HEK293T (cell line): ENCODE data around the gene PITPNC1.

ENCODE experiments used
- BHLHE40 ChIP-seq: fragments of 450-650 bp; IDR thresholded peaks from 2 replicates; pipeline ENCODE4 v1.6.1; 2016; ENCODE audit warnings: mild to moderate bottlenecking, moderate library complexity, borderline replicate concordance
- ELF4 ChIP-seq: fragments of 450-650 bp; IDR thresholded peaks from 2 replicates; pipeline ENCODE4 v1.6.1; 2017; ENCODE audit warnings: antibody characterized with exemption
- FOXK2 ChIP-seq: fragments of 450-650 bp; IDR thresholded peaks from 2 replicates; pipeline ENCODE4 v1.6.1; 2016; ENCODE audit warnings: mild to moderate bottlenecking
- FOXM1 ChIP-seq: fragments of 450-650 bp; IDR thresholded peaks from 2 replicates; pipeline ENCODE4 v1.6.1; 2017; ENCODE audit warnings: mild to moderate bottlenecking, borderline replicate concordance
- SP1 ChIP-seq: fragments of 450-650 bp; IDR thresholded peaks from 2 replicates; pipeline ENCODE4 v1.6.1; 2017
- SUZ12 ChIP-seq: fragments of 450-650 bp; IDR thresholded peaks from 2 replicates; pipeline ENCODE4 v1.6.1; 2016; ENCODE audit warnings: mild to moderate bottlenecking
- ZNF384 ChIP-seq: fragments of 450-650 bp; IDR thresholded peaks from 2 replicates; pipeline ENCODE4 v1.6.1; 2016

- TF ChIP-seq SP1 (no peak), ELF4 (no peak), FOXK2 (no peak), BHLHE40 (no peak), SUZ12 (no peak), FOXM1 (no peak), ZNF384 (no peak)
These were observed 149.6 kb downstream of the PITPNC1 start for GRCh38 chr17:67526700-67527099.
